ENCODE data around the gene LDHB.

- TF ChIP-seq CTCF (IDR thresholded peaks at IDR 0.05 in 8 of 11, conservative IDR thresholded peaks at IDR 0.05 in 3 of 11) (no peak), POLR2A (IDR thresholded peaks at IDR 0.05) (no peak), POLR2AphosphoS5 (IDR thresholded peaks at IDR 0.05) (no peak)
Measured at GRCh38 chr12:21651821-21652220, 5.8 kb downstream of the LDHB start.
